HG02798 (cell line): Measurements from ENCODE around the gene PADI3.

Experiments used
- ATAC-seq: cut with Tn5 transposase; IDR thresholded peaks from one replicate; pipeline ENCODE4 v1.9.1; 2021; ENCODE audit warnings: mild to moderate bottlenecking; ENCODE audit not compliant: unreplicated experiment, poor library complexity

Gene PADI3

GRCh38 chr1:17213782-17214148 is 35.1 kb upstream of the PADI3 start:
- ATAC-seq, result no peak

GRCh38 chr1:17214876-17215544 is 33.9 kb upstream of the PADI3 start:
- ATAC-seq, result no peak

- ATAC-seq, result no peak
Observed at GRCh38 chr1:17215545-17215890, 33.4 kb upstream of the PADI3 start.

GRCh38 chr1:17216078-17216477 is 32.8 kb upstream of the PADI3 start:
- ATAC-seq, result no peak

GRCh38 chr1:17217607-17218006 is 31.3 kb upstream of the PADI3 start:
- no peak for ATAC-seq

- ATAC-seq, result no peak
Observed at GRCh38 chr1:17218939-17219338, 30.0 kb upstream of the PADI3 start.

GRCh38 chr1:17220287-17220686 is 28.6 kb upstream of the PADI3 start:
- ATAC-seq, result no peak

GRCh38 chr1:17222557-17222956 is 26.3 kb upstream of the PADI3 start:
- no peak for ATAC-seq

- ATAC-seq, result no peak
Observed at GRCh38 chr1:17224434-17224833, 24.5 kb upstream of the PADI3 start.

GRCh38 chr1:17225140-17225539 is 23.8 kb upstream of the PADI3 start:
- no peak for ATAC-seq

GRCh38 chr1:17227358-17227915 is 21.5 kb upstream of the PADI3 start:
- no peak for ATAC-seq

- no peak for ATAC-seq
Observed at GRCh38 chr1:17228619-17229018, 20.3 kb upstream of the PADI3 start.

GRCh38 chr1:17229379-17229778 is 19.5 kb upstream of the PADI3 start:
- ATAC-seq, result no peak

- ATAC-seq, result no peak
Observed at GRCh38 chr1:17230106-17230505, 18.8 kb upstream of the PADI3 start.

GRCh38 chr1:17230671-17231310 is 18.1 kb upstream of the PADI3 start:
- ATAC-seq, result no peak

- no peak for ATAC-seq
Observed at GRCh38 chr1:17232759-17233661, 15.9 kb upstream of the PADI3 start.

- ATAC-seq, result no peak
Observed at GRCh38 chr1:17233675-17234320, 15.1 kb upstream of the PADI3 start.

- no peak for ATAC-seq
Observed at GRCh38 chr1:17234405-17234804, 14.5 kb upstream of the PADI3 start.

- no peak for ATAC-seq
Observed at GRCh38 chr1:17235135-17235885, 13.6 kb upstream of the PADI3 start.
